ENCODE measurements around the gene GPR52.

Gene GPR52

DNA sequence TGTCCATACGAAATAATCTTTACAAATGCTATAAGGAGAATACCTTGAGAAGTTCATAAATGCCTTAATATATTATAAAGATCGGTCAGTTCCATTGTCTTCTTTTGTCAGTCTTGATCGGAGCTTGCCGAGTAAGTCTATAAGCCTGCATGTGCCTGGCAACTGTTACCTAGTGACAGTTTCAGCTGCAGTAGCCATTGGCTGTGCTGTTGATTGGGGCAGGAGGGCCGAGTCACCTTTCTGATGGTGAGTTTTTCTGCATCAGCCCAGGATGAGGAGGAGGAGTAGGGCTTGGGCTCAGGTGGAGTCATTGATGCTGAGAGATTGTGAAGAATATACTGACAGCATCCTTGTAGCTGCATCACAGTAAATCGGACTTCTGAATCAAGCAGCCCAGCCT is 1.9 kb upstream of the GPR52 start:
- no peaks in the 10 kb centered on the region for H3K36me3 ChIP-seq (ENCODE audit: low read depth)
- H3K4me3 ChIP-seq (ENCODE audit: severe bottlenecking), result no peak overlapping the region
- no peaks in the 10 kb centered on the region for H3K9me3 ChIP-seq (ENCODE audit: severe bottlenecking)
- TF ChIP-seq, protein P1, sequence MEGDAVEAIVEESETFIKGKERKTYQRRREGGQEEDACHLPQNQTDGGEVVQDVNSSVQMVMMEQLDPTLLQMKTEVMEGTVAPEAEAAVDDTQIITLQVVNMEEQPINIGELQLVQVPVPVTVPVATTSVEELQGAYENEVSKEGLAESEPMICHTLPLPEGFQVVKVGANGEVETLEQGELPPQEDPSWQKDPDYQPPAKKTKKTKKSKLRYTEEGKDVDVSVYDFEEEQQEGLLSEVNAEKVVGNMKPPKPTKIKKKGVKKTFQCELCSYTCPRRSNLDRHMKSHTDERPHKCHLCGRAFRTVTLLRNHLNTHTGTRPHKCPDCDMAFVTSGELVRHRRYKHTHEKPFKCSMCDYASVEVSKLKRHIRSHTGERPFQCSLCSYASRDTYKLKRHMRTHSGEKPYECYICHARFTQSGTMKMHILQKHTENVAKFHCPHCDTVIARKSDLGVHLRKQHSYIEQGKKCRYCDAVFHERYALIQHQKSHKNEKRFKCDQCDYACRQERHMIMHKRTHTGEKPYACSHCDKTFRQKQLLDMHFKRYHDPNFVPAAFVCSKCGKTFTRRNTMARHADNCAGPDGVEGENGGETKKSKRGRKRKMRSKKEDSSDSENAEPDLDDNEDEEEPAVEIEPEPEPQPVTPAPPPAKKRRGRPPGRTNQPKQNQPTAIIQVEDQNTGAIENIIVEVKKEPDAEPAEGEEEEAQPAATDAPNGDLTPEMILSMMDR (IDR thresholded peaks at IDR 0.05; ENCODE audit: poor library complexity, severe bottlenecking), result no peak
- ATAC-seq (ENCODE audit: low read depth) (no peak), DNase-seq (ENCODE audit: low spot score) (no peak)
- no peaks in the 10 kb centered on the region for H3K4me1 ChIP-seq (ENCODE audit: insufficient read depth, poor library complexity, severe bottlenecking)
- no peak overlapping the region for H3K27ac ChIP-seq (ENCODE audit: poor library complexity, severe bottlenecking)
- H3K27me3 ChIP-seq (ENCODE audit: insufficient read depth, poor library complexity, severe bottlenecking), result no peaks in the 10 kb centered on the region

DNA sequence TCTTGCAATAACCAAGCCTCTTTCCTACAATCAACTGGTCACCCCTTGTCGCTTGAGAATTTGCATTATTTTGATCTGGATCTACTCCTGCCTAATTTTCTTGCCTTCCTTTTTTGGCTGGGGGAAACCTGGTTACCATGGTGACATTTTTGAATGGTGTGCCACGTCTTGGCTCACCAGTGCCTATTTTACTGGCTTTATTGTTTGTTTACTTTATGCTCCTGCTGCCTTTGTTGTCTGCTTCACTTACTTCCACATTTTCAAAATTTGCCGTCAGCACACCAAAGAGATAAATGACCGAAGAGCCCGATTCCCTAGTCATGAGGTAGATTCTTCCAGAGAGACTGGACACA is 743 bp downstream of the GPR52 start:
- no peak overlapping the region for H3K27ac ChIP-seq (ENCODE audit: poor library complexity, severe bottlenecking)
- H3K36me3 ChIP-seq (ENCODE audit: low read depth), result no peaks in the 10 kb centered on the region
- H3K4me3 ChIP-seq (ENCODE audit: severe bottlenecking), result no peak overlapping the region
- no peaks in the 10 kb centered on the region for H3K27me3 ChIP-seq (ENCODE audit: insufficient read depth, poor library complexity, severe bottlenecking)
- DNase-seq (ENCODE audit: low spot score), result no peak
- ATAC-seq (ENCODE audit: low read depth), result no peak
- no peaks in the 10 kb centered on the region for H3K9me3 ChIP-seq (ENCODE audit: severe bottlenecking)
- TF ChIP-seq, protein P1 (IDR thresholded peaks at IDR 0.05; ENCODE audit: poor library complexity, severe bottlenecking), result no peak
- H3K4me1 ChIP-seq (ENCODE audit: insufficient read depth, poor library complexity, severe bottlenecking), result no peaks in the 10 kb centered on the region

DNA sequence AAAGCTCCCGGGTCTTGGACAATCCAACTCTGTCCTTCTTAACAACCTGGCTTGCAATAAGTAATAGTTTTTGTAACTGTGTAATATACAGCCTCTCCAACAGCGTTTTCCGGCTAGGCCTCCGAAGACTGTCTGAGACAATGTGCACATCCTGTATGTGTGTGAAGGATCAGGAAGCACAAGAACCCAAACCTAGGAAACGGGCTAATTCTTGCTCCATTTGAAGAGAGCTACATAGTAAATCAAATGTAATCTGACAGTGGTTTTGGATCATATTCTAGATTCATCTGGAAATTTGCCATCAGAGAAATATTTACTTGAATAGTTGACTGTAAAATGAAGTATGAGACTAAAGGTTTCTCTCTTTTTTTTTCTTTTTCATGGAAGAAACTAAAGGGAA is 1.2 kb downstream of the GPR52 start:
- Histone ChIP-seq H3K27ac (ENCODE audit: poor library complexity, severe bottlenecking) (no peak overlapping the region), H3K4me3 (ENCODE audit: severe bottlenecking) (no peak overlapping the region), H3K4me1 (ENCODE audit: insufficient read depth, poor library complexity, severe bottlenecking) (no peaks in the 10 kb centered on the region), H3K27me3 (ENCODE audit: insufficient read depth, poor library complexity, severe bottlenecking) (no peaks in the 10 kb centered on the region), H3K36me3 (ENCODE audit: low read depth) (no peaks in the 10 kb centered on the region), H3K9me3 (ENCODE audit: severe bottlenecking) (no peaks in the 10 kb centered on the region)
- TF ChIP-seq, protein P1 (IDR thresholded peaks at IDR 0.05; ENCODE audit: poor library complexity, severe bottlenecking), result no peak
- ATAC-seq (ENCODE audit: low read depth), result no peak
- DNase-seq (ENCODE audit: low spot score), result no peak

GRCh38 chr1:174451408-174451807 is 3.6 kb downstream of the GPR52 start:
- DNase-seq (ENCODE audit: low spot score) (no peak), ATAC-seq (ENCODE audit: low read depth) (no peak)
- Histone ChIP-seq H3K27ac (ENCODE audit: poor library complexity, severe bottlenecking) (no peak overlapping the region), H3K36me3 (ENCODE audit: low read depth) (no peaks in the 10 kb centered on the region), H3K4me1 (ENCODE audit: insufficient read depth, poor library complexity, severe bottlenecking) (no peaks in the 10 kb centered on the region), H3K9me3 (ENCODE audit: severe bottlenecking) (no peaks in the 10 kb centered on the region), H3K4me3 (ENCODE audit: severe bottlenecking) (no peak overlapping the region), H3K27me3 (ENCODE audit: insufficient read depth, poor library complexity, severe bottlenecking) (no peaks in the 10 kb centered on the region)
- TF ChIP-seq, protein P1 (IDR thresholded peaks at IDR 0.05; ENCODE audit: poor library complexity, severe bottlenecking), result no peak

GRCh38 chr1:174465855-174466254 is 18.1 kb downstream of the GPR52 start:
- Histone ChIP-seq H3K4me1 (ENCODE audit: insufficient read depth, poor library complexity, severe bottlenecking) (no peaks in the 10 kb centered on the region), H3K4me3 (ENCODE audit: severe bottlenecking) (no peak overlapping the region), H3K36me3 (ENCODE audit: low read depth) (no peaks in the 10 kb centered on the region), H3K9me3 (ENCODE audit: severe bottlenecking) (no peaks in the 10 kb centered on the region), H3K27me3 (ENCODE audit: insufficient read depth, poor library complexity, severe bottlenecking) (no peaks in the 10 kb centered on the region), H3K27ac (ENCODE audit: poor library complexity, severe bottlenecking) (no peak overlapping the region)
- TF ChIP-seq, protein P1 (IDR thresholded peaks at IDR 0.05; ENCODE audit: poor library complexity, severe bottlenecking), result no peak
- ATAC-seq (ENCODE audit: low read depth), result no peak
- no peak for DNase-seq (ENCODE audit: low spot score)

All from RWPE2 (cell line).